Stimulated activated memory B cell treated with anti-CD40 and anti-IgM and Interleukin-4, amounts not matched to agents 10 μg/mL and 1 μg/mL and 100 μg/mL, for 72 hours (primary cell): Measurements from ENCODE around the gene BPTF.
"Not testable (repeated sequence)": the region's sequence is repeated elsewhere in the genome, so short reads cannot be mapped to it uniquely, and the experiment has no call there.

ENCODE experiments used
- ATAC-seq: fragments of 150-1000 bp; cut with Tn5 transposase; 2 replicates; pipeline ENCODE4 v1.10.0; 2021
- H3K27ac Mint-ChIP-seq: one replicate; pipeline ENCODE4 v1.8.0; 2022; ENCODE audit warnings: mild to moderate bottlenecking, mixed read lengths
- H3K27me3 Mint-ChIP-seq: one replicate; pipeline ENCODE4 v1.8.0; 2022; ENCODE audit warnings: mixed read lengths
- H3K36me3 Mint-ChIP-seq: one replicate; pipeline ENCODE4 v1.8.0; 2022; ENCODE audit warnings: mixed read lengths
- H3K4me1 Mint-ChIP-seq: one replicate; pipeline ENCODE4 v1.8.0; 2022; ENCODE audit warnings: mixed read lengths
- H3K4me3 Mint-ChIP-seq: one replicate; pipeline ENCODE4 v1.8.0; 2022; ENCODE audit warnings: mild to moderate bottlenecking, moderate library complexity, mixed read lengths
- H3K9me3 Mint-ChIP-seq: one replicate; pipeline ENCODE4 v1.8.0; 2022; ENCODE audit warnings: mixed read lengths

BPTF gene

GRCh38 chr17:67821871-67822367 lies 3.4 kb upstream of the BPTF start:
- H3K9me3 Mint-ChIP-seq: no peaks in the 10 kb centered on the region
- no peaks in the 10 kb centered on the region for H3K27me3 Mint-ChIP-seq
- H3K4me1 Mint-ChIP-seq: peaks cover 34% of the 10 kb centered on the region
- H3K27ac Mint-ChIP-seq: no peak overlapping the region
- no peak overlapping the region for H3K4me3 Mint-ChIP-seq
- no peak for ATAC-seq
- H3K36me3 Mint-ChIP-seq: no peaks in the 10 kb centered on the region

- not testable (repeated sequence) for H3K9me3 Mint-ChIP-seq, H3K27me3 Mint-ChIP-seq
- Mint-ChIP-seq H3K27ac (peak overlapping the region; percentile 85), H3K36me3 (peaks cover 11% of the 10 kb centered on the region), H3K4me3 (peak overlapping the region; percentile 87), H3K4me1 (peaks cover 50% of the 10 kb centered on the region)
- ATAC-seq: peak; percentile 81
Measured at GRCh38 chr17:67825627-67826601, 611 bp downstream of the BPTF start.

- H3K9me3 Mint-ChIP-seq: no peaks in the 10 kb centered on the region
- H3K4me3 Mint-ChIP-seq: peak overlapping the region; percentile 69
- no peak for ATAC-seq
- peaks cover 64% of the 10 kb centered on the region for H3K4me1 Mint-ChIP-seq
- H3K36me3 Mint-ChIP-seq: peaks cover 17% of the 10 kb centered on the region
- H3K27me3 Mint-ChIP-seq: no peaks in the 10 kb centered on the region
- H3K27ac Mint-ChIP-seq: peak overlapping the region; percentile 48
Measured at GRCh38 chr17:67829331-67829730, 4.0 kb downstream of the BPTF start.

- no peak for ATAC-seq
- H3K36me3 Mint-ChIP-seq: peaks cover 17% of the 10 kb centered on the region
- H3K9me3 Mint-ChIP-seq: peaks cover 2% of the 10 kb centered on the region
- H3K4me3 Mint-ChIP-seq: no peak overlapping the region
- H3K27me3 Mint-ChIP-seq: no peaks in the 10 kb centered on the region
- no peak overlapping the region for H3K27ac Mint-ChIP-seq
- peaks cover 71% of the 10 kb centered on the region for H3K4me1 Mint-ChIP-seq
Measured at GRCh38 chr17:67830440-67830839, 5.1 kb downstream of the BPTF start.

GRCh38 chr17:67831268-67831667 lies 6.0 kb downstream of the BPTF start:
- no peak for ATAC-seq
- H3K27ac Mint-ChIP-seq: no peak overlapping the region

GRCh38 chr17:67833134-67833533 lies 7.8 kb downstream of the BPTF start:
- Mint-ChIP-seq H3K36me3 (peaks cover 17% of the 10 kb centered on the region), H3K27ac (no peak overlapping the region), H3K27me3 (no peaks in the 10 kb centered on the region), H3K9me3 (peaks cover 2% of the 10 kb centered on the region), H3K4me1 (peaks cover 85% of the 10 kb centered on the region), H3K4me3 (no peak overlapping the region)
- ATAC-seq: no peak

More at GRCh38 chr17:67831268-67831667, 6.0 kb downstream of the BPTF start:
- Mint-ChIP-seq H3K4me1 (peaks cover 79% of the 10 kb centered on the region), H3K27me3 (no peaks in the 10 kb centered on the region), H3K36me3 (peaks cover 17% of the 10 kb centered on the region), H3K4me3 (no peak overlapping the region), H3K9me3 (peaks cover 2% of the 10 kb centered on the region)

GRCh38 chr17:67833946-67834631 lies 8.8 kb downstream of the BPTF start:
- no peak overlapping the region for H3K27ac Mint-ChIP-seq
- peaks cover 80% of the 10 kb centered on the region for H3K4me1 Mint-ChIP-seq

GRCh38 chr17:67834634-67835033 lies 9.3 kb downstream of the BPTF start:
- Mint-ChIP-seq H3K27me3 (no peaks in the 10 kb centered on the region), H3K4me1 (peaks cover 74% of the 10 kb centered on the region), H3K9me3 (peaks cover 2% of the 10 kb centered on the region), H3K36me3 (peaks cover 12% of the 10 kb centered on the region), H3K27ac (no peak overlapping the region), H3K4me3 (no peak overlapping the region)
- no peak for ATAC-seq

More at GRCh38 chr17:67833946-67834631, 8.8 kb downstream of the BPTF start:
- H3K36me3 Mint-ChIP-seq: peaks cover 17% of the 10 kb centered on the region
- H3K4me3 Mint-ChIP-seq: no peak overlapping the region
- no peaks in the 10 kb centered on the region for H3K27me3 Mint-ChIP-seq
- H3K9me3 Mint-ChIP-seq: peaks cover 2% of the 10 kb centered on the region
- no peak for ATAC-seq

GRCh38 chr17:67836205-67836987 lies 11.1 kb downstream of the BPTF start:
- Mint-ChIP-seq H3K27ac (peak overlapping the region; percentile 80), H3K27me3 (no peaks in the 10 kb centered on the region), H3K9me3 (peaks cover 2% of the 10 kb centered on the region), H3K4me3 (no peak overlapping the region), H3K36me3 (peaks cover 12% of the 10 kb centered on the region), H3K4me1 (peaks cover 71% of the 10 kb centered on the region)
- no peak for ATAC-seq

GRCh38 chr17:67837965-67838364 lies 12.7 kb downstream of the BPTF start:
- H3K27me3 Mint-ChIP-seq: no peaks in the 10 kb centered on the region
- peaks cover 2% of the 10 kb centered on the region for H3K9me3 Mint-ChIP-seq
- no peak overlapping the region for H3K27ac Mint-ChIP-seq
- peaks cover 17% of the 10 kb centered on the region for H3K36me3 Mint-ChIP-seq
- ATAC-seq: no peak
- H3K4me1 Mint-ChIP-seq: peaks cover 75% of the 10 kb centered on the region
- no peak overlapping the region for H3K4me3 Mint-ChIP-seq

GRCh38 chr17:67838538-67838937 lies 13.2 kb downstream of the BPTF start:
- Mint-ChIP-seq H3K4me3 (no peak overlapping the region), H3K36me3 (peaks cover 17% of the 10 kb centered on the region), H3K9me3 (peaks cover 2% of the 10 kb centered on the region), H3K27me3 (no peaks in the 10 kb centered on the region), H3K27ac (no peak overlapping the region), H3K4me1 (peaks cover 69% of the 10 kb centered on the region)
- no peak for ATAC-seq

GRCh38 chr17:67841992-67842391 lies 16.7 kb downstream of the BPTF start:
- H3K27ac Mint-ChIP-seq: no peak overlapping the region
- H3K4me1 Mint-ChIP-seq: peaks cover 44% of the 10 kb centered on the region
- H3K4me3 Mint-ChIP-seq: no peak overlapping the region
- H3K27me3 Mint-ChIP-seq: no peaks in the 10 kb centered on the region
- H3K36me3 Mint-ChIP-seq: peaks cover 16% of the 10 kb centered on the region
- ATAC-seq: no peak
- no peaks in the 10 kb centered on the region for H3K9me3 Mint-ChIP-seq

GRCh38 chr17:67842648-67843047 lies 17.3 kb downstream of the BPTF start:
- no peak for ATAC-seq
- Mint-ChIP-seq H3K4me3 (no peak overlapping the region), H3K36me3 (peaks cover 16% of the 10 kb centered on the region), H3K27ac (no peak overlapping the region), H3K4me1 (peaks cover 38% of the 10 kb centered on the region), H3K27me3 (no peaks in the 10 kb centered on the region), H3K9me3 (no peaks in the 10 kb centered on the region)

- Mint-ChIP-seq H3K9me3 (no peaks in the 10 kb centered on the region), H3K36me3 (peaks cover 19% of the 10 kb centered on the region), H3K4me3 (no peak overlapping the region), H3K27me3 (no peaks in the 10 kb centered on the region), H3K27ac (no peak overlapping the region), H3K4me1 (peaks cover 31% of the 10 kb centered on the region)
- no peak for ATAC-seq
Measured at GRCh38 chr17:67845374-67845773, 20.1 kb downstream of the BPTF start.

- H3K4me3 Mint-ChIP-seq, H3K27ac Mint-ChIP-seq: not testable (repeated sequence)
- peaks cover 36% of the 10 kb centered on the region for H3K4me1 Mint-ChIP-seq
Measured at GRCh38 chr17:67848189-67848588, 22.9 kb downstream of the BPTF start.

More at GRCh38 chr17:67848189-67848588, 22.9 kb downstream of the BPTF start:
- peaks cover 15% of the 10 kb centered on the region for H3K36me3 Mint-ChIP-seq
- not testable (repeated sequence) for H3K9me3 Mint-ChIP-seq, ATAC-seq, H3K27me3 Mint-ChIP-seq
